ENCODE data around the gene RAP2B.
A peak's percentile ranks its signal among the peaks of the same experiment; 100 is the strongest.
"Not testable (repeated sequence)": the region's sequence is repeated elsewhere in the genome, so short reads cannot be mapped to it uniquely, and the experiment has no call there.

Gene RAP2B

DNA sequence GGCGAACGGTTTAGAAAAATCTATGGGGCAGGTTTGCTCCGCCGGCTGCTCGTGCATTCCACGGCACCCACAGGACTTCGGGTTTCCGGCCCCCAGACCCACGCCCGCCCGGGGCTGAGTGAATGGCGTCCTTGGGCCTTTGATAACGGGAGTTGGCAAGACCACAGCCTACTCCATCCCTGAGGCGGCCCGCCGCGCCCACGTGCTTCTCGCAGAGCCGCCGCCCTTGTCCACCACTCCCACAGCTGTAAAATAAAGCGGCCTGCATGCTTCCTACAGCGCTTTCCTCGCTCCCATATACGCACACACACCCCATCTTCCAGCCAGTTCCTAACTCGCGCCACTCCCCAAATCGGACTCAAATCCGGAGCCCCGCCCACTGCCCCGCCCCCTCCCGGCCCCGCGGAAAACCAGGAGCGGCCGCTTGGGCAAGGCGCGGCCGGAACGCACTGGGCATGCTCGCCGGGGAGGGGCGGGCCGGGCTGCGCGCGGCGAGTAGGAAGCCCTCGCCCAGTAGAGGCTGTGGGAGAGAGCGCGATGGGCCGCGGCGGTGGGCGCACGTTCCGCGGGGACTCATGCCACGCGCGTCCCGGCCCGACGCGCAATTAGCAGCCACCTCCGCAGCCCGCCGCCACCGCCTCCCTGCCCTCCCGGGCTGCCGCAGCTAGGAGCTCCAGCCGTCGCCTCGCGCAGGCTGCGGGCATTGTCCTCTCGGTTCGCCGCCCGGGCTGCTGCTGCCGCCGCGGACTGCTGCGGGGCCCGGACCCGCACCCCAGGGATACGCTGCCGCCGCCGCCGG lies at the start of gene RAP2B:
TSS of gene RAP2B (plus strand) at position 513 of the 799 bp plus-strand sequence. CDS start 468 bp downstream, outside the sequence.
- DNase-seq = peak; percentile 84 to 94 (median 92)

DNA sequence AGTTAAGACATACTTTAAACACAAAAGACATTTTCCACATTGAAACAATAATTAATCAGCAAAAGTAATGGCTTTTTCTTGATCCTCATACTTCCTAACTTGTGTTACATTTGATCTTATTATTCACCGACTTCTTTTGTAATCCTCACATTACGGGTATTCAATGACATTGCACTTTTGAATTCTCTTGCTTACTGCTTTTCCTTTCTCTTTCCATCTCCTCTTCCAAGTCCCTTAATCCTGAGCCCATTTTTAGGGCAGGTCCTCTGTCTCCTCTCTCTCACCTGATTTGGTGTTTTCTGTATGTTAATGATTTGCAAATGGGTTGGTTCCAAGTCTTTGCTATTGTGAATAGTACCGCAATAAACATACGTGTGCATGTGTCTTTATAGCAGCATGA lies 48.5 kb upstream of the RAP2B start:
- no peak for DNase-seq

DNA sequence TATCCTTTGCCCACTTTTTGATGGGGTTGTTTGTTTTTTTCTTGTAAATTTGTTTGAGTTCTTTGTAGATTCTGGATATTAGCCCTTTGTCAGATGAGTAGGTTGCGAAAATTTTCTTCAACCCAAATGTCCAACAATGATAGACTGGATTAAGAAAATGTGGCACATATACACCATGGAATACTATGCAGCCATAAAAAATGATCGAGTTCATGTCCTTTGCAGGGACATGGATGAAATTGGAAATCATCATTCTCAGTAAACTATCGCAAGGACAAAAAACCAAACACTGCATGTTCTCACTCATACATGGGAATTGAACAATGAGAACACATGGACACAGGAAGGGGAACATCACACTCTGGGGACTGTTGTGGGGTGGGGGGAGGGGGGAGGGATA lies 47.8 kb upstream of the RAP2B start:
- not testable (repeated sequence) for DNase-seq

DNA sequence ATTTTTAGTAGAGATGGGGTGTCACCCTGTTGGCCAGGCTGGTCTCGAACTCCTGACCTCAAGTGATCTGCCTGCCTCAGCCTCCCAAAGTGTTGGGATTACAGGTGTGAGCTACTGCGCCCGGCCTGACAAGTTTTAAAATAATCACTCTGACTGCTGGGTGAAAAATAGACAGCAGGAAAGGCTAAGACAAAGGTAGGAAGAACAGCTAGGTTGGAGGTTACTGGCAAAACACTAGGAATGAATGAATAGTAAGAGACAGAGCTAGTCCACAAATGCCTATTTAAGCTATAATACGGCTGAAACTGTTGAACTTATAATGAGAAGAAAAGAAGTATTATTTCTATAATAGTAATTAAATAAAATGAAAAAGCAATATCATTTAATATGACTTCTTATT lies 46.7 kb upstream of the RAP2B start:
- DNase-seq = no peak

DNA sequence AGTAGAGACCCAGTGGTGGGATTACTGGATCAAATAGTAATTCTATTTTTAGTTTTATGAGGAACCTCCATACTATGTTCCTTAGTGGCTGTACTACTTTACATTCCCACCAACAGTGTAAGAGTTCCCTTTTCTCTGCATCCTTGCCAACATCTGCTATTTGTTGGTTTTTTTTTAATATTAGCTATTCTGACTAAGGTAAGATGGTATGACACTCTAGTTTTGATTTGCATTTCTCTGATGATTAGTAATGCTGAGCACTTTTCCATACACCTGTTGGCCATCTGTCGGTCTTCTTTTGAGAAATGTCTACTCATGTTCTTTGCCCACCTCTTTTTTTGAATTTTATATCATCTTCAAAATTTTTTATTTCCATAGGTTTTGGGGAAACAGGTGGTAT lies 34.2 kb upstream of the RAP2B start:
- no peak for DNase-seq

DNA sequence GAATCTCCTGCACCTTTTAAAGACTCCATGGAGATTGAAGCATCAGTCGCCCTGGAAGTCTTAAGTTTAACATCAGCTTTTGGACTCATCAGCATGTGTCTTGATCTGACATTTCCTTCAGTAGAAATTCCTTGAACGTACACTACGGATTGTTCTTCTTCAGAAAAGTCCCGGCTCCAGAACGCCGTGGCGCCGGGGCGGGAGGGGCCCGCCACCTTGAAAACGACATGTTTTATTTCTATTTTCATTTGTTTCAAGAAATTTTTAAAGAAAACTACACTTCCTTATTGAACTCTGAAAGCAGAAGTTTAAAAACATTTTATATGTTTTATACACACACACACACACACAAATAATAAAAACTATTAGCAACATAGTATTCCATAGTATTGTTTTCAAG lies 32.6 kb upstream of the RAP2B start:
- no peak for DNase-seq

DNA sequence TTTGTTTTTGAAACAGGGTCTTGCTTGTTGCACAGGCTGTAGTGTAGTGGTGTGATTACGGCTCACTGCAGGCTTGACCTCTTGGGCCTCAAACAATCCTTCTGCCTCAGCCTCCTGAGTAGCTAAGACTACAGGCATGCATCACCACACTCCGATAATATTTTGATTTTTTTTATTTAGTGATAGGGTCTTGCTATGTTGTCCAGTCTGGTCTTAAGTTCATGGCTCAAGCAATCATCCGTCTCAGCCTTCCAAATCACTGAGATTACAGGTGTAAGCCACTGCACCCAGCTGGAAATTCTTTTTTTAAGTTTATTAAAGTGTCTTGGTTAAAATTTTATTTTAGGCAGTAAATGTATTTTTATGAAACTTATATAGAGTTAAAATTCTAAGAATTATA lies 32.2 kb upstream of the RAP2B start:
- no peak for DNase-seq

DNA sequence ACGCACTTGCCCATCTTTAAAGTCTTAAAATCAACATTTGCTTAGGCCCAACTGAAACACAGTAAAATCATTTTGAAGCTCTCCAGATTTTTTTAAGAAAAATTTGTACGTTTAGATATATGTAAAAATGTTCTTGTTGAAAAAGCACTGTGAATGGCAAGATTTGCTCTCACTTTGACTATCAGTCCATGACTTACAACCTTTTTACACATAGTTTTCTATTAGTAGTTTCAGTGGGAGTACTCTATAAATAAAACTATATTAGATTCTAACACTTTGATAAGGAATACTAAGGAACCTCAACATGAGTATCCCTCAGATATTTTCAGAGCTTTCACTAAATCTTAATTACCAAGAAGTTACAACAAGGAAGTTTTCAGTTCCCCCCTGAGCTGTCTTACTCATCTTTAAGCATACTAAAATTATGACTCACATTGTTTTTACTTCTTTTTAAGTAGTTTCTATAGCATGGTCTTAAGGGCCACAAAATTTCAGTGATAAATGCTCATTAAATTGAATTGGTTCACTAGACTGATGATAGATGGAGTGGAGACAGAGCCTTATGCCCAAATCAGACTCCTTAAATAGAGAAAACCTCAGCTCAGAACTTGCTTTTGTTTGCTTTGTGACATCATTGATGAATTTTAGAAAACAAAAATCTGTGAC lies 31.6 kb upstream of the RAP2B start:
- no peak for DNase-seq

DNA sequence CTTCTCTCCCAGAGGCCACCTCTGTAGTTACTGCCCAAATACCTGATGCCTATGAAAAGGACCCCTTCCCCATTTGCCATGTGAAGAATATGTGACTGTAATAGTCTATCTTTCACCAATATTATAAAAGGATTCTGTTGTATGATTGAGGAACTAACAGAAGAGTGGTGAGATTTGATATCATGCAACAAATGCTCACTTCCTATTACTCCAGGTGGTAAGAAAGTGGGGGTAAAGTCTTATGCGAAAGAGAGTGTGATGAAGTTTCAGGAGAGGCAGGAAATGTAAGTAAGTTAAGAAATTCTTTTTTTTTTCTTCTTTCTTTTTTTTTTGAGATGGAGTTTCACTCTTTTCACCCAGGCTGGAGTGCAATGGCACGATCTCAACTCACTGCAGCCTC lies 24.4 kb upstream of the RAP2B start:
- DNase-seq = no peak

DNA sequence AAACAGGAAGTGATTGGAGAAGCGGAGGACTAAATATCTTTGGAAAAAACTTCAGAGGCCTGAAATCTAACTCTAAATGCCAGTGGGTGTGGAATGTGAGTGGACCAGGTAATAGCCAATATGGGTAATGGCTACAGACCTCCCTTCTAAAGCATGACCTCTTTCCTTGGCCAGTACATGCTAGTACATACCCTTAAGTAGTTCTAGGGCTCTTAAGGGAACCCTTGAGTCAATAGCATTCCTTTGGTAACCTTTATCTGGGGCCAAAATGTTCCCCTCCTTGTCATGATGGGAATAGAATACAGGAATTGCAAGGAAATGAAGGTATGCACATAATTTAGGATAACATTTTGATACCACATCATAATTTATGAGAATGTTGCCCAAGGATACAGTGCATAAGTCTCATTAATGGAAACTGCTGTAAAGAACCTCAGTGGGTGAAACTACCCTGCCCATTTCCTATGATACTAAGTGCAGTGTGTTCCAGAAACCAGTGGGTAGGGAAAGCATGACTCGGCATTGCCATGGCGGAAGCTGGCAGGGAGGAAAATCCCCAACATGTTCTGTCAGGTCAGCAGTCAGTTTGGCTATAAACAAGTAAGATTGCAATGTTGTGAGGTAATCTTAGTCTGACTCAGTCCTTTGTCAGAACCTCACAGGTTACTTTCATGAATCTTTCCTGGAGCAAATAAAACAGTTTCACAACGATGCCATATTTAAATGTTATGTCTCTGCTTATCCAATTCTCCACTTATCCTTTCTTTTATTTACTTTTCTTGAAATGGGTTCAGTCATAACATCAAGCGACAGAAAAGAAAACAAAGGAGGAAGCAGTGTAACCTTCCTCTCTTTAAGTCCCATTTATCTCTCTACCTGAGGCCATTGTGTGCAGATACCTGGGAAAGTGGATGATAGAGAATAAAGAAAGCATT lies 23.5 kb upstream of the RAP2B start:
- DNase-seq = no peak

DNA sequence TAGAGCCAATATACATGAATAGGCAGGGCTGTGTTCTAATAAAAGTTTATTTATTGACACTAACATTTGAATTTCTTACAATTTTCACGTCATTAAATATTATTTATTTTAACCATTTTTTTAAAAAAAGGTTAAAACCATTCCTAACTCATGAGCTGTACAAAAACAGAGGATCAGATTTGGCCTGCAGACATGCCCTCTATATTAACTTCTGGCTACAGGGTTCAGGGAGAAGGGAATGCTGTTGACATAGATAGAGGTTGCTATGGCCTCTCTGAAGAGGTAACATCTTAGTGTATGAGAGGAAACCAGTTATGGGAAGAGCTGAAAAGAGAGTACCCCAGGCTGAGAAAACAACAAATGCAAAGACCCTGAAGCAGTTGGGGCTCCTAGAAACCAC lies 19.1 kb upstream of the RAP2B start:
- no peak for DNase-seq

DNA sequence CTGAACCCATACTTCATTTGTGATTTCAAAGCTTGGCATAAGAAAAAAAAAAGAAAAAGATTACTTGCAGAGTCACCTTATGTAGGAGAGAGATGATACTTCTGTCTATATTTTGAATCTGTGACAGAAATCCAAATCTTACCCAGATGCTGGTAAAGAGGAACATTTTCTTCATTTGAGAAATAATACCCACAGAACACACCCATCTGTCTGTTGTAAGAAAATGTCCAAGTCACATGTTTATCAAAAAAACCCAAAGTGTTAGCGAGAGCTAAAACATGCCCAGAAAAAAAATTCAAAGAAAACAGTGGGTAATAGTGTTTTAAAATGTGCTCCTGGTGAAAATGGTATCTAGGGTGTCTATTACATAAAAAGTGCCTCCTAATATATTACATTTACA lies 18.0 kb upstream of the RAP2B start:
- no peak for DNase-seq

DNA sequence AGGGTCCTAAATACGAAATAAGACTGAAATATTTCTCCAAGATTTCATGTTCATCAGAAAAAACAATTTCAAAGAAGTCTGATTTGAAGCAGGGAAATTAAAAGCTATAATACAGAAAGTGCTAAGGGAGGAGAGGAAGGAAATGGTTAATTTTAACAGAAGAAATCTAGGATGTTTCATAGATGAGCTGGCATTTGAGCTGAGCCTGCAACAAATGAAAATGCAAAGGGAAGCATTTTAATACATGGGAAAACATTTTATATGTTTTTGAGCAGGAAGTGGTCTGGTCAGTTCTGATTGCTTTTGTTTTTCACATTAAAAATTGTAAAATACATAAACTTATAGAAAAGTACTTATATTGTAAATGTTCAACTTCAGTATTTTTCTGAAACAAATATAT lies 17.2 kb upstream of the RAP2B start:
- DNase-seq = no peak

DNA sequence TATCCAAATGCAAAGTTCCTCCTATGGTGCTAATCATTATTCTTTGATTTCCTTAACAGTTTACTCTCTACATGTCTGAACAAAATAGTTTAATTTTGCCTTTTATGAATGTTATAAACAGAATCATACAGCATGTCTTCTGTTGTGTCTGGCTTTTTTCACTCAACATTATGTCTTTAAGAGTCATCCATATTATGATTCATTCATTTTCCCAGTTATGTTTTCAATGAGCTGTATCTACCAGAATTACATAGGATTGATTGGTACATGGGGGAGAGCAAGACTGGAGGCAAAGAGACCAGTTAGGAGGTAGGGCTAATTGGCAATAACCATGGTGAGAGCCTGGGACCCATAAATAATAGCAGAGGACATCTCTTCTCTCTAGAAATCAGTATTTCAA lies 16.6 kb upstream of the RAP2B start:
- no peak for DNase-seq

DNA sequence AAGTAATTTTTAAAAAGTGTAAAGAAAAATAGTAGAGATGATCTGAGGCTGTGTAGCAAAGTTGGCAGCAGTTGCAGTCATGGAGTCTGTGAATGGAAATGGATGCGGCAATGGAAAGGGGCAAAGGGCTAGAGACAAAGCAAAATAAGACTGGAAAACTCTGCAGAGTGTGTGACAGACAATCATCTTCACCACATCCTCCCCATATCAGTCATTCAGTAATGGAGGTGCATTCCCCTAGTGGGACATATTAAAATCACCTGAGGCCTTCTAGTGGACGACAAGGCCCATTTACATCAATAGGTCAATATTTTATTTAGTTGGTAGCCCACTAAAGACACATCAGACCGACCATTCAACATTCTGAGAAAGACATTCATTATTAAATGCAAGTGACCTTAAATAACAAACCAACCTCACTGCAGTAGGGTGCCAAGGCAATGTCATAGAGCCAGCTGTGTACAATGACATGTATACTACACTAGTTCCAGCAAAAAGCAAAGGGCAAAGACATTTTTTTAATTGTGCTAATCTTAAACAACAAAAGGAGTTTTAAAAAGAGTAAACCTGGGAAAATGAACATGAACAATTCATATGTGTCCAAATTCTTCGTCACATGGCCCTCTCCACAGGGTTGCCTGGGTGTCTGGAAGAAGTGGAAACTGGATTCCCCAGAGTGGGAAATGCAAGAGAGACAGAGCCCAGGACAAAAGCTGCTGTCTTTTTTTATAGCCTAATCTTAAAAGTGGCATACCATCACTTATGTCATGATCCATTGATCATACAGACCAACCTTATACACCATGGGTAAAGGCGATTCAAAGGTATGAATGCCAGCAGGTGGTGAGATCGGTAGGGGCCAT lies 15.6 kb upstream of the RAP2B start:
- no peak for DNase-seq

DNA sequence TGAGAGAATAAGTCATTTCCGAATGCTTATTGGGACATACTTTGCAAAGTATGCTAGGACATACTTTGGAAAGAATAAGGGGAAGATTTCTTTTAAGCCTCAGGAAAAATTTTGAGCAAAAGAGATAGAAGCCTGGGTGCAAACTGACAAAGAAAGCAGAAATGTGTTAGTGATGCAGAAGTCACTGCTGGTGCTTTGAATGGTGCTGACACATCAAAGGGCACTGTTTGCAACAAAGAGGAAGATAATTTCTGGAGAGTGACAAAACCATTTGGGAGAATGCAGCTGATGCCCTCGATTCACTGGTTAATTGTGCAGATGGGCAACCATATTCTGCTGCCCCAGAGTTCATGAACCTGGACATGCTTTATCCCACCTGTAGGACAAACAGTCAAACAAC lies 11.0 kb upstream of the RAP2B start:
- no peak for DNase-seq

DNA sequence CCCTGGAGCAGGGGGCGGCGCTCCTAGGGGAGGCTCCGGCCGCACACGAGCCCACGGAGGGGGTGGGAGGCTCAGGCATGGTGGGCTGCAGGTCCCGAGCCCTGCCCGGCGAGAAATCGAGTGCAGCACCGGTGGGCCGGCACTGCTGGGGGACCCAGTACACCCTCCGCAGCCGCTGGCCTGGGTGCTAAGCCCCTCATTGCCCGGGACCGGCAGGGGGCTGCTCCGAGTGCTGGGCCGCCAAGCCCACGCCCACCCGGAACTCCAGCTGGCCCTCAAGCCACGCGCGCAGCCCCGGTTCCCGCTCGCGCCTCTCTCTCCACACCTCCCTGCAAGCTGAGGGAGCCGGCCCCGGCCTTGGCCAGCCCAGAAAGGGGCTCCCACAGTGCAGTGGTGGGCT lies 6.2 kb upstream of the RAP2B start:
- DNase-seq = not testable (repeated sequence)

DNA sequence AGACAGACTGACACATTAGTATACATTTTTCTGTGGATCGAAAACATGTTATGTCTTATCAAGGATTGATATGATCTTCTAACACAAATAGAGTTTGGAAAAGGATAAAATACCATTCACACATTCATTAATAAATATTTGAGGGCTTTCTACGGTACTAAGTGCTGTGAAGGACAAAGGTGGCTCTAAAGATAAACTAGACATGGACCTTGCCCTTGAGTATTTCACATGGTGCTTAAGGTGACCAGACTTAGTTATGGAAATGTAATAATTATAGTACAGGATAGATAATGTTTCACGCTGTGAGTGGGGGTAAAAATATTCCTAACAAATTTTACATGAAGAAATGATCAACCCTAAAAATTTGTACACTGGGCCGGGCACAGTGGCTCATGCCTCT lies 3.8 kb upstream of the RAP2B start:
- no peak for DNase-seq

DNA sequence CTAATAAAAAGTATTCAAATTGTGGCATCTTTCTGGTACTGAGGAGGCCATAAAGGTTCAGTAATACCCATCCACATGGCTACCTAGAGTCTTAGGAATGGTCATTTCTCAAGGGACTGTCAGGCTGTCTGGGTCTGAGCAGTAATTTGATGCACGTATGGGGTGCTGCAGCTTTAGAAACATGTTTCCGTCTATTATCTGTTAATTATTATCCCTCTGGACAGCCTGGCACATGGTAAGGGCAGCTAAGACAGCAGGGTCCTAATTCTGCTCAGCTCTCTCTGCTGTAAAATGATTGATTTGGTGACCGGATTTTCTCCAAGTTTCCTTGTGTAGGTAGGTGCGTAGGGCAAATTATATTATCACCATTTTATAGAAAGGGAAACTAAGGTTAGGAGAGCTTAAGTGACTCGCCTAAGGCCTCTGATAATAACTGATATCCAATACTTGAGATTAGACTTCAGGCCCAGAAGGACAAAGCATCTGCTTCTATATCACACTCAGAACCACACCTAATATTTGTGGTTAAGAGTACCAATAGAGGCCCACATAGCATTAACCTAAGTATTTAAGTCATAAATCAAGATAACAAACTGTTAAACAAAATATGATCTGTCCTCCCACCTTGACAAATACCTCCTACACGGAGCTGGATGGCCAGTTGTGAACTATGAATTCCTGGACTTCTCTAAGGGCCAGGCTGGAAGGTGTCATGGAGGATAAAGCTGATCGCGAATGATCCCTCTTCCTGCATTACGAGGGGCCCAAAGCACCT lies 2.9 kb upstream of the RAP2B start:
- DNase-seq = no peak

DNA sequence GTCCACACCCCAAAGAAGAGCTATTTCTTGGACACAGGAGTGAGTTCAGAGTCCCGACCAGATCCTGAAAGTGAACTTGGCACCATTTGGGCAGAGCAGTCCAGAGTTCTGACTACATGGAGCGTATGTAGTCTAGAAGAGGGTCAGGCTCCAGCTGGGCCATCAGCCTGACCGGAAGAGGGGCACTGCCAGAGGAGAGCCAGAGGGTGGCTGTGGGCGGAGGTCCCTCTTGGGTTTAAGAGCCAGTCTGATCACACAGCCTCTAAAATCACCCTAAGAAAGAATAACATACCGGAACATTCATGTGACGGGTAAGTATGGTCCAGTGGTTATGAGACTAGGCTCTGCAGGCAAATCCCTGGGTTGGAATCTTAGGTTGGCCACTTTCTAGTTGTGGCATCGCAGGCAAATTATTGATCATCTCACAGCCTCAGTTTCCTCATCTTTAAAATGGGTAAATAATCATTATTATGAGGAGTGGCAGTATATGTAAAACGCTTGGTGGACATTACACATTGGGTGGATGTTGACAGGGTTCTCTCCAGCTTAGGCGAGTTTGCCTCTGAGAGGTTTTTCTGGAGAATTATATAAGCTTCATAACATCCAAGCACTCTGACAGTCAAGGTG lies 2.1 kb upstream of the RAP2B start:
- DNase-seq = no peak

DNA sequence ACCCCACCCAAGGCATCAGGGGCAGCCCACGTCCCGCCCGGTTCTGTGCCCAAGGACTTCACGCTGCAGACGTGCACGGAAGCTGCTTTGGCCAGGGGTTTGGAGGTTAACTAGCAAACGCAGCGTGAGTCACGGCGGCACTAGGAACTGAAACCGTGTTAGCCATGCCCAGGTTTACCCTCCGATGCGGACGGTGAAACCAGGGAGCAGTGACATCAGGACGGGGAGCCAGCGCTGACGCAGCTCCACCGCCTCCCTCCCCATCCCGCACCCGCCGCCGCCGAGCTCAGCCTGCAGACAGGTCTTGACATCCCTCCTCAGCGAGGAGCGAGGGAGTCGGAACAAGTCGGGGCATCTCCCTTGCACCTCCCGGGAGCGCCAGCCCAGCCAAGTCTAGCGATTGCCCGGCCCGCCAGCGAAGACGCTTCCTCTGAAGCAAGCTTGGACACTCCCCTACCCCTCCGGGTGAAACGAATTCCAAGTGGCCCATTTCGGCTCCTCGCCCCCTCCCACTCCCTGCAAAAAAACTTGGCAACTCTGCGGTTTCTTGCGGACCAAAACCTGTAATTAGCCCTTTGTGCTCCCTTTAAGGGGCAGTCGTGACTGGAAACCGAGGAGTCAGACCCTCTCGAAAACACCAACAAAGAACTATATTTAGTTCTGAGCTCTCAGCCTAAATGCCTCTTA lies 1.4 kb upstream of the RAP2B start:
- peak; percentile 47 to 77 (median 61) for DNase-seq

All from stimulated activated naive CD4-positive, alpha-beta T cell (primary cell).